GM18867 (cell line): ENCODE data around the gene RTN4.

ENCODE experiments used
- ATAC-seq: cut with Tn5 transposase; IDR thresholded peaks from one replicate; pipeline ENCODE4 v1.9.1; 2021; ENCODE audit warnings: mild to moderate bottlenecking, moderate library complexity; ENCODE audit not compliant: unreplicated experiment

RTN4 gene

GRCh38 chr2:54975598-54976492, 74.4 kb downstream of the RTN4 start:
- no peak for ATAC-seq

- no peak for ATAC-seq
Observed at GRCh38 chr2:54975175-54975574, 75.1 kb downstream of the RTN4 start.

GRCh38 chr2:54969940-54970338, 80.3 kb downstream of the RTN4 start:
- ATAC-seq, result no peak

- no peak for ATAC-seq
Observed at GRCh38 chr2:54969295-54969939, 80.8 kb downstream of the RTN4 start.

GRCh38 chr2:54968561-54969218, 81.6 kb downstream of the RTN4 start:
- ATAC-seq, result no peak

- no peak for ATAC-seq
Observed at GRCh38 chr2:54967759-54968365, 82.4 kb downstream of the RTN4 start.

- ATAC-seq, result no peak
Observed at GRCh38 chr2:54967269-54967668, 83.0 kb downstream of the RTN4 start.

- no peak for ATAC-seq
Observed at GRCh38 chr2:54966837-54967236, 83.4 kb downstream of the RTN4 start.

GRCh38 chr2:54966165-54966832, 84.0 kb downstream of the RTN4 start:
- ATAC-seq, result no peak

- no peak for ATAC-seq
Observed at GRCh38 chr2:54965425-54965824, 84.8 kb downstream of the RTN4 start.

DNA sequence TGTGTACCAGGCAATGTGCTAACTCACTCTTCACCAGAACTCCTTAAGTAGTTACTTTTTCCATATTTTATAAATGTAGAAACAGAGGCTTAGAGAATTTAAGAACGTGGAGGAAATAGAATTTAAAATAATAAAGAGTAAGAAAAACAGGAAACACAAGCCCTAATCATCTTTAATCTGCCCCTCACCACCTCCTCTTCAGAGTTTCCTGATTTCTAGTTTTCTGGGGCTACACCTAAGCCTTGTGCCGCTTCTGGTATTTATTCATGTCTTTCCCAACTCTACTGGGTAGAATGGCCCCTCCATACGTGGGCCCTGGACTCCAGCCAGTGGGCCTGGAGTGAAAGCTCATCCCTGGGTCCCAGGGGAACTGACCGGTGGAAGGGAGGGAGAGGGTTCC, 85.4 kb downstream of the RTN4 start:
- no peak for ATAC-seq

- no peak for ATAC-seq
Observed at GRCh38 chr2:54964271-54964670, 86.0 kb downstream of the RTN4 start.

DNA sequence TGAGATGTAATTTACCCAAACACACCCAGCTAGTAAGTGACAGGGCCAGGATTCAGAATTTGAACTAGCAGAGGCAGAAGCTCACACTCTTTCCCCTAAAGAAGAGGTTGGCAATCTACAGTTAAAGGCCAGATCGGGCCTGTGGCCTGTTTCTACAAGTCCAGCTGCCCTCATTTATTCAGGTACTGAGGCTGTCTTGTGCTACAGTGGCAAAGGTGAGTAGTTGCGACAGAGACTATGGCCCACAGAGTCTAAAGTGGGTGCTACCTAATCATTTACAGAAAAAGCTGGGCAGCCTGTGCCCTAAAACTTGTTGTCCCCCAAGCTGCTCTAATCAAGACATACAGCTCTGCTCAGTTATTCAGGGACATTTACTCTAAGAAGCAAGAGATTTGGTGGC, 86.8 kb downstream of the RTN4 start:
- no peak for ATAC-seq

DNA sequence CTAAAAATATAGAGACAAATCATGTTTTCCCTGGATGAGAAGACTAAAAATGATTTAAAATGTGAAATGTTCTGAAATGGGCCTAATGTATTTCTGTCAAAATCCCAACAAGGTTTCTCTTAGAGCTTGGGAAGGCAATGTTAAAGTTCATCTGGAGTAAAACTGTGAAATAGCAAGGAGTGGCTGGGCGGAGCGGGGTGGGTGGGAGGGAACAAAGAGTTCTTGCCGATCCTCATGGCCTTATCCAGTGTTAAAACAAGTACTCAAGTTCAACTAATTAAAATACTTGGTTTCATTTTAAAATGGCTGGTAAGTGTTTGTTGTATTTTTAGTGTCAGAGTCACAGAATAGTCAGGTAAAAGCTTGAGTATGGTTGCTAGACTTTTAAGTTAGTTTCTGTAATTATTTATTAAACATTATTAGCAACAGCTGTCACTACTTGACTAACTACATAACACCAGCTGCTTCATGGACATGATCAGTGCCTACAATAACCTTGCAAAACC, 87.3 kb downstream of the RTN4 start:
- ATAC-seq, result no peak

- ATAC-seq, result no peak
Observed at GRCh38 chr2:54962511-54962910, 87.7 kb downstream of the RTN4 start.

DNA sequence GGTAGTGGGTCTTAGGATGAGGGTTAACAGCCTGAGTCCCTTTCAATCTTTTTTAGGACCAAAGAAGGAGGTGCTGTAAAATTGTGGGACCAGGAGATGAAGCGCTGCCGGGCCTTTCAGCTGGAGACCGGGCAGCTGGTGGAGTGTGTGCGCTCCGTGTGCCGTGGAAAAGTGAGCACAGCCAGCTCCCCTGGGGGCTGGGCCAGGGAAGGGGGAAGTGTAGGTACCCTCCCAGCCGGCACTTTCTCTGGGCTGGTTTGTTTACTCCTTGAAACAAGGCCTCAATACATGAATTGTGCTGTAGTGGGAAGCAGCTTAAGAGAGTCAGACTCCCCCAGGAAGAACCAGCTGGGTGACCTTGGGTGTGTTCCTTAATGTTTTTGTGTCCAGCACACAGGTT, 90.1 kb downstream of the RTN4 start:
- no peak for ATAC-seq

GRCh38 chr2:54958717-54959371, 91.4 kb downstream of the RTN4 start:
- no peak for ATAC-seq

DNA sequence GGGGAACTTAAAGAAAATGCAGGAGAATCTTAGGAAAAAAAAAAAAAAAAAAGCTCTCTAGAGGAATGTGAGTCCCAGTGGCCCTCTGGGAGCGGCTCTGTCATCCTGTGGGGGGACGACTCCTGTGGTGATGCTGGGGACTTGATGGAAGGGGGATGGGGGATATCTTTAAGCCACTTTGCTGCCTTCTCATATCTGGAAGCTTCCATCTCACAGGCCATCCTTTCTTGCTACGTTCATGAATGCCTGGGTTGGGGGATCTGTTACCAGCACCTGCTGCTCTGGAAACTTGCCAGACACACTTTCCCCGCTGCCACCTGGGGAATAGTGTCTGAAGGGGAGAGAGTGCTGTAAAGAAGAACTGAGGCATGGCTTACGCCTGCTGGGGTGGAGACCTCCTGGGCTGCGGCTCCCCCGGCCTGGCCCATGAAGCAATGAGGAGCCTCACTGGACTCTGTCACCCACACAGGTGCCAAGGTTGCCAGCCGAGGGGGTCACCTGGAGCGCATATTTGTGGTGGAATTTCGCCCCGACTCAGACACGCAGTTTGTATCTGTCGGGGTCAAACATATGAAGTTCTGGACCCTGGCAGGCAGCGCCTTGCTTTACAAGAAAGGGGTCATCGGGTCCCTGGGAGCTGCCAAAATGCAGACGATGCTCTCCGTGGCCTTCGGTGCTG, 92.8 kb downstream of the RTN4 start:
- no peak for ATAC-seq

DNA sequence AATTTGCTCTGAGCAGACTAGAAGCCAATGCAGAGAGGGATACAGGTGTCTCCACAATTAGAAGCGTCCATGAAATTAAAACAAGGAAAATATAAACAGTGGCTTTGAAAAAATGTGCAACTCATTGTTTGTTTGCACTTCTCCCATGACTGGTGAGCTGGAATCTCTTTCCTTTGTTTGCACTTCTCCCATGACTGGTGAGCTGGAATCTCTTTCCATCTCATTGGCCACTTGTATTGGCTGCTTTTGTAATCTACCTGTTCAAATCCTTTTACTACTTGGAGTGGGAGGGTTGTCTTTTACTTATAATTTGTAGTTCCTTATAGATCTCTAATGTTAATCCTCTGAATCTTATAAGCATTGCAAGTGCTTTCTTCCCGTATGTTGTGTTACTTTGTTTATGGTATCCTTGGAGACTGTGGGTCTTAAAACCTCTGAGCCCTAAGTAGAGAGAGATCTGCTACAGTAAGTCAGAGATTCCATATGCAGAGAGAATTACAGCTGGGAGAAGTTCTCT, 94.1 kb downstream of the RTN4 start:
- no peak for ATAC-seq
